HG03108 (cell line): ENCODE data around the gene FAF1.
"Not testable (repeated sequence)": the region's sequence is repeated elsewhere in the genome, so short reads cannot be mapped to it uniquely, and the experiment has no call there.

ENCODE experiments used
- ATAC-seq: cut with Tn5 transposase; IDR thresholded peaks from one replicate; pipeline ENCODE4 v1.9.1; 2021; ENCODE audit warnings: moderate library complexity; ENCODE audit not compliant: unreplicated experiment

FAF1 gene

GRCh38 chr1:50783286-50783685 is 176.8 kb downstream of the FAF1 start:
- ATAC-seq, result no peak

DNA sequence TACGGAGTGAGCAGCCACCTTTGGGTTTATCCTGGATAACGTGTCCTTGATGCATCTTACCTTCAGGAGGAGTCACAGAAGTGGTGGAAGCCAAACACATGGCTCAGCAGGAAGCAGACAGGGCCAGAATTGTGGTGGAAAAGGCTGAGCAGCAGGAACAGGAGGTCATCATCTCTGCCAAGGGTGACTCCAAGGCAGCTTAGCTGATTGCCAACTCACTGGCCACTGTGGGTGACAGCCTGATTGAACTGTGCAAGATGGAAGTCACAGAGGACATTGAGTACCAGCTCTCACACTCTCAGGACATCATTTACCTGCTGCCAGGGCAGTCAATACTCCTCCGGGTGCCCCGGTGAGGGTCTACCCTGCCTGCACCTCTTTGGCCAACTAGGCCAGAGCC is 179.3 kb downstream of the FAF1 start:
- ATAC-seq, result no peak

GRCh38 chr1:50779801-50780200 is 180.3 kb downstream of the FAF1 start:
- no peak for ATAC-seq

DNA sequence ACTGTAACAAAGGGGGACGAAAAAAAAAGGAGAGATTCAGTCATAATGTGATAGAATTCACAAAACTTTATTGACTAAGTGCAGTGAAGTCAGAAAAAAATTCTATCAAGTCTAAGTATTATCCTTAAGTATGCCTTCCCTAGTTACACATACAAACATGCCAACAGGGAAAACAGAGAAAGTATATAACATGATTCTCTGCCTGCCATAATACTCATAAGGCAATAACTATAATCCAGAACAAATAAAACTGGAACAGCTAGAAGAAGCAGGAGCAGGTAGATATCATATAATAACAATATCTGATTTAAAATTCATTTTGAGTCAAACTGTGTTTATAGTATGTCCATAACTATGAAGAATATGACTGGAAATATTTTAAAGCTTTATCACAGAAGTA is 184.3 kb downstream of the FAF1 start:
- no peak for ATAC-seq

GRCh38 chr1:50774759-50775351 is 185.2 kb downstream of the FAF1 start:
- ATAC-seq, result no peak

DNA sequence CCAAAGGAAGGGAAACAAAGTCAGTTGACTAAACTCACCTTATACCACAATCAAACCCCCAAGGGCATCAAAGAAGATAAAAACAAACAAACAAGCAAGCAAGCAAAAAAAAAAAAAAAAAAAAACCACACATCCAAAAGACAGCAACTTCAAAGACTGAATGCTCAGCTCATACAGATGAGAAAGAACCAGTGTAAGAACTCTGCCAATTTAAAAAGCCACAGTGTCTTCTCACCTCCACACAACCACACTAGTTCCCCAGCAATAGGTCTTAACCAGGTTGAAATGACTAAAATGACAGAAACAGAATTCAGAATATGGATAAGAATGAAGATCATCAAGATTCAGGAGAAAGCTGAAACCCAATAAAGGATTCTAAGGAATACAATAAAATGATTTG is 193.4 kb downstream of the FAF1 start:
- no peak for ATAC-seq

DNA sequence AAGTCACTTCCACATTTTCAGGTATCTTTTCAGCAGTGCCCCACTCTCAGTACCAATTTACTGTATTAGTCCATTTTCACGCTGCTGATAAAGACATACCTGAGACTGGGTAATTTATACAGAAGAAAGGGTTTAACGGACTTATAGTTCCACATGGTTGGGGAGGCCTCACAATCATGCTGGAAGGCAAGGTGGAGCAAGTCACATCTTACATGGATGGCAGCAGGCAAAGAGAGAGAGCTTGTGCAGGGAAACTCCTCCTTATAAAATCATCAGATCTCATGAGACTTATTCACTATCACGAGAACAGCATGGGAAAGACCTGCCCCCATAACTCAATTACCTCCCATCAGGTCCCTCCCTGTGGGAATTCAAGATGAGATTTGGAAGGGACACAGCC is 203.5 kb downstream of the FAF1 start:
- ATAC-seq, result not testable (repeated sequence)

DNA sequence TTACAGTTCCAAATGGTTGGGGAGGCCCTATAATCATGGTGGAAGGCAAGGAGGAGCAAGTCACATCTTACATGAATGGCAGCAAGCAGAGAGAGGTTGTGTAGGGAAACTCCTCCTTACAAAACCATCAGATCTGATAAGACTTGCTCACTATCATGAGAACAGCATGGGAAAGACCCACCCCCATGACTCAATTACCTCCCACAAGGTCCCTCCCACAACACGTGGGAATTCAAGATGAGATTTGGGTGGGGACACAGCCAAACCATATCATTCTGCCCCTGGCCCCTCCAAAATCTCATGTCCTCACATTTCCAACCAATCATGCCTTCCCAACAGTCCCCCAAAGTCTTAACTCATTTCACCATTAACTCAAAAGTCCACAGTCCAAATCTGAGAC is 205.3 kb downstream of the FAF1 start:
- not testable (repeated sequence) for ATAC-seq

DNA sequence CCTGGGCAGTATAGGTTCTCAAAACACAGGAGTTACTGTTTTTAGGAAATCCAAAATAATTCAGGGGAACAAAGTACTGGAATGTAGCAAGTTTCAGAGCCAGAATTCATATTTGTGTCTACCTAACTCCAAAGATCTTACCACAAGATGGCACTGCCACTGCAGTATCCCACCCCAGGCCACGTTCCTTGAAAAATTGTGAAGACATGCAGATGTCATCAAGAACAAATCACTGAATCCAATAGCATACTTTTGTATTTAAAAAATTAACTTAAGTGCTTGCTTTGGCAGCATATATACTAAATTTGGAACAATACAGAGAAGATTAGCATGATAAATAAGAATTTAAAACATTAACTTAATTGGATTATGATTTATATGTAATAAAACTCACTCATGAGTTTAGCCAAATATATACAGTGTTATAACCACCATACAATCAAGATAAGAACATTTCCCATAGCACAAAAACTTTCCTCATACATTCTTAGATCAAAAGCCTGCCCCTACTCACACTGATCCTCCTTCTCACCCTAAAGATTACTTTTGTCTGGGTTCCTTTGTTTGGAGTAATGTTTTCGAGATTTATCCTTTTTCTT is 209.9 kb downstream of the FAF1 start:
- no peak for ATAC-seq

GRCh38 chr1:50747394-50747793 is 212.7 kb downstream of the FAF1 start:
- no peak for ATAC-seq

DNA sequence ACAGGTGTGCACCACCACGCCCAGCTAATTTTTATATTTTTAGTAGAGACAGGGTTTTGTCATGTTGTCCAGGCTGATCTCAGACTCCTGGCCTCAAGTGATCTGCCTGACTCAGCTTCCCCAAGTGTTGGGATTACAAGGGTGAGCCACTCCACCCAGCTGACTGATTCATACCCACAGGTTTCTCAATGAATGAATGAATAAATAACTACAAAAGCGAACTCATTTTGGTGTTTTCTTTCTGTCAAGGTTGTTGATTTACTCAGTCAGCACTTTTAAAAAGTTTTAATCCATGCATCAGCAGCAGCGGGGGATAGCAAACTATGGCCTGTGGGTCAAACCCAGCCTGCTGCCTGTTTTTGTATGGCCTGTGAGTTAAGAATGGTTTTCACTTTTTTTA is 217.5 kb downstream of the FAF1 start:
- ATAC-seq, result no peak

GRCh38 chr1:50739125-50739524 is 220.9 kb downstream of the FAF1 start:
- ATAC-seq, result no peak

DNA sequence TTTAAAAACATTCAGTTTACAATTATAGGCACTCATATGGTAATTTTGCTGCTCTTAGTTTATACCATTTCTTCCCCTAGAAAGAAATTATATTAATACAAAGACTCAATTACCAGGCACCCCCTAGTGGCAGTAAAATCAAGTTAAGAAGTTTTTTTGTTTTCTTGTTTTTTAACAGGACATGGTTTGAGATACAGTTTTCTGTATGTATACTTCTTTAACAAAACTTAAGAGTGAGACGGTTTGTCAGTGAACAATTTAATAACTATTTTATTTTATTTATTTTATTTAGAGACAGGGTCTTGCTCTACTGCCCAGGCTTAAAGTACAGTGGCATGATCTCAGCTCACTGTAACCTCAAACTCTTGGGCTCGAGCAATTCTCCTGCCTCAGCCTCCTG is 224.6 kb downstream of the FAF1 start:
- no peak for ATAC-seq

GRCh38 chr1:50727578-50727977 is 232.5 kb downstream of the FAF1 start:
- ATAC-seq, result not testable (repeated sequence)

GRCh38 chr1:50724626-50725286 is 235.3 kb downstream of the FAF1 start:
- peak; percentile 86 for ATAC-seq

- no peak for ATAC-seq
These were observed 239.5 kb downstream of the FAF1 start for GRCh38 chr1:50720457-50721053.

- no peak for ATAC-seq
These were observed 240.9 kb downstream of the FAF1 start for GRCh38 chr1:50719126-50719525.

GRCh38 chr1:50717327-50717726 is 242.7 kb downstream of the FAF1 start:
- no peak for ATAC-seq

- ATAC-seq, result not testable (repeated sequence)
These were observed 243.6 kb downstream of the FAF1 start for GRCh38 chr1:50716455-50716854.

DNA sequence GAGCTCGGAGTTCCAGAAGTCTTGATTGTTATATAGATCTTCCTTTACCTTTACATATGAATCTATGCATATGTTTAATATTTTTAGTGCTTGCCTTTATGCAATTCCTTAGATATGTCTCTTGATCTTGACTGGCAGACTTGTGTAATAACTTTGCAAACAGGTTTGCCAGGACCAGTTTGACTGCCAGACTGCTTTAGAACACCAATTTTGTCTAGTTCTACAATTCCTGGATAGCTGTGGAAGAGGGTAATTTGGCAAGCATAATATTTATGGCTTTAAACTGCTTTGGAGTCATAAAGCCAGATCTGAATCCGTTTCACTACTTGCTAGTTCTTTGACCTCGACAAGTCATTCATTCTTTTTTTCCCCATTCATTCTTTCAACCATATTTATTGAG is 250.0 kb downstream of the FAF1 start:
- ATAC-seq, result no peak

DNA sequence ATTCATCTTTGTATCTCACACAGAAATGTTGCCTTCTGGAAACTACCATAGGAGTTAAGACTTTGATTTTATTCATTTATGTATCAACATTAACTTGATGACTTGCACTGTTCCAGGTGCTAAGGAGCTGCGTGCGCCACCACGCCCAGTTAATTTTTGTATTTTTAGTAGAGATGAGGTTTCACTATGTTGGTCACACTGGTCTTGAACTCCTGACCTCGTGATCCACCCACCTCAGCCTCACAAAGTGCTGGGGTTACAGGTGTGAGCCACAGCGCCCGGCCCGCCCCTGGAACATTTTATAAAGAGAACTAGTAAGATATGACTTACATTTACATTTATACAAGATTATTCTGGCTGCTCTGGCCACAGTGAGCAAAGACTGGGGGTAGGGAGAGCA is 252.2 kb downstream of the FAF1 start:
- no peak for ATAC-seq

GRCh38 chr1:50705699-50706098 is 254.4 kb downstream of the FAF1 start:
- no peak for ATAC-seq
